Right lobe of liver (tissue), 6 donors: ENCODE results near the gene ANKRD66. TPM values are rescaled to one million over a fixed set of nuclear protein-coding genes. Genes with fewer than 3 reads are reported as not detected.

Experiments used
- ATAC-seq, 4 donors: fragments of 200-7000 bp; cut with Tn5 transposase; one replicate each; pipeline ENCODE4 v1.9.1; 2020; ENCODE audit warnings: mild to moderate bottlenecking in 4 of 4, moderate library complexity in 4 of 4
- DNase-seq, 3 donors: peaks; one replicate each; pipeline ENCODE4 v3.0.0-alpha.2; 2020
- H3K27ac ChIP-seq, 3 donors: fragments of 200-600 bp; one replicate each; pipeline ENCODE4 v1.8.0; 2022
- H3K27me3 ChIP-seq, 2 donors: fragments of 200-600 bp; one replicate each; pipeline ENCODE4 v1.8.0; 2022
- H3K36me3 ChIP-seq, 4 donors: fragments of 200-600 bp; sonication (generic) in 1 of 4; one replicate each; pipeline versions ENCODE4 v1.5.1 to v1.8.0; 2017 to 2022; ENCODE audit warnings: control low read depth in 1 of 4
- H3K4me1 ChIP-seq, 4 donors: fragments of 200-600 bp; sonication (generic) in 1 of 4; one replicate each; pipeline versions ENCODE4 v1.5.1 to v1.8.0; 2017 to 2022; ENCODE audit warnings: control low read depth in 1 of 4
- H3K4me3 ChIP-seq, 3 donors: fragments of 200-600 bp; one replicate each; pipeline ENCODE4 v1.8.0; 2022
- H3K9me3 ChIP-seq, 4 donors: fragments of 200-600 bp; sonication (generic) in 1 of 4; one replicate each; pipeline versions ENCODE4 v1.5.1 to v1.8.0; 2017 to 2022; ENCODE audit warnings: control low read depth in 1 of 4
- CTCF ChIP-seq, 4 donors: fragments of 200-600 bp in 3 of 4; fragments of 450-650 bp in 1 of 4; IDR thresholded peaks; one replicate each; pipeline versions ENCODE4 v1.5.1 to v1.8.0; 2016 to 2022; ENCODE audit warnings: antibody characterized with exemption in 4 of 4, mild to moderate bottlenecking in 2 of 4
- POLR2A ChIP-seq: fragments of 450-650 bp; IDR thresholded peaks from one replicate; pipeline ENCODE4 v1.6.1; 2017; ENCODE audit warnings: antibody characterized with exemption, mild to moderate bottlenecking
- WGBS: methylation state at CpG from one replicate; pipeline ENCODE4 v1.1.6; 2018; ENCODE audit warnings: low coverage, low lambda C conversion rate; ENCODE audit not compliant: insufficient coverage; ENCODE audit errors: missing lambda C conversion rate; 5-methylcytosine and 5-hydroxymethylcytosine counted together
- intact Hi-C, 2 donors: fragments of 100-400 bp; cut with DNase I; formaldehyde crosslinking; loops; one replicate each; pipeline versions ENCODE4 v1.11.2 to v1.14.1; 2022
- total RNA-seq, 6 experiments: library from RNA; depleted of rRNA in 2 of 6; stranded (reverse); fragments of >200 nt in 2 of 6; fragmentation: NEBNext Ultra II Directional in 3 of 6; extraction: Animal tissue kit (Norgen Biotek cat#: 25700) in 3 of 6; gene quantifications; one replicate each; pipeline versions ENCODE4 v1.1.0 to v1.2.4, GENCODE V29; 2016 to 2023
- donor health status: DM: no; HTN: yes; CAD: no.
- donor health status: DM: no; HTN: no; CAD: no.
- donor health status: DM: no; HTN: no; CAD: no.
- donor health status: DM: no; HTN: yes; CAD: no.
- donor health status: DM: no; HTN: yes; CAD: no.

ANKRD66 gene
- total RNA-seq, 6 experiments from 2014 or later, result not detected

- H3K27me3 ChIP-seq, result no peaks in the 10 kb centered on the region
- intact Hi-C loops, result no loop called here
- no peak overlapping the region for H3K4me3 ChIP-seq
- ATAC-seq, result peak in 1 of 4 donors; percentile 41
- DNase-seq, result no peak
- no peaks in the 10 kb centered on the region for H3K4me1 ChIP-seq
- H3K27ac ChIP-seq, result no peak overlapping the region
- no peak for TF ChIP-seq CTCF (IDR thresholded peaks at IDR 0.05)
- TF ChIP-seq POLR2A, result no peak
- no peaks in the 10 kb centered on the region for H3K36me3 ChIP-seq
- no peaks in the 10 kb centered on the region for H3K9me3 ChIP-seq
These were observed 31.6 kb upstream of the ANKRD66 start for GRCh38 chr6:46715141-46715540.

- ATAC-seq, result peak in 1 of 4 donors; percentile 87
- H3K36me3 ChIP-seq, result no peaks in the 10 kb centered on the region
- WGBS, result 60% methylated on average over 1 of the region's 1 CpG
- no peaks in the 10 kb centered on the region for H3K4me1 ChIP-seq
- no peaks in the 10 kb centered on the region for H3K27me3 ChIP-seq
- H3K27ac ChIP-seq, result no peak overlapping the region
- no peak overlapping the region for H3K4me3 ChIP-seq
- no peak for DNase-seq
- TF ChIP-seq CTCF (IDR thresholded peaks at IDR 0.05), result no peak
- TF ChIP-seq POLR2A, result no peak
- no peaks in the 10 kb centered on the region for H3K9me3 ChIP-seq
- intact Hi-C loops, result no loop called here
These were observed 27.6 kb upstream of the ANKRD66 start for GRCh38 chr6:46719099-46719498.

GRCh38 chr6:46720401-46720800 lies 26.3 kb upstream of the ANKRD66 start:
- no peaks in the 10 kb centered on the region for H3K9me3 ChIP-seq
- H3K36me3 ChIP-seq, result no peaks in the 10 kb centered on the region
- H3K27ac ChIP-seq, result no peak overlapping the region
- 63% methylated on average over 1 of the region's 1 CpG for WGBS
- DNase-seq, result no peak
- intact Hi-C loops, result no loop called here
- no peak overlapping the region for H3K4me3 ChIP-seq
- no peak for ATAC-seq
- TF ChIP-seq CTCF (IDR thresholded peaks at IDR 0.05) (no peak), POLR2A (no peak)
- H3K4me1 ChIP-seq, result no peaks in the 10 kb centered on the region
- no peaks in the 10 kb centered on the region for H3K27me3 ChIP-seq

DNA sequence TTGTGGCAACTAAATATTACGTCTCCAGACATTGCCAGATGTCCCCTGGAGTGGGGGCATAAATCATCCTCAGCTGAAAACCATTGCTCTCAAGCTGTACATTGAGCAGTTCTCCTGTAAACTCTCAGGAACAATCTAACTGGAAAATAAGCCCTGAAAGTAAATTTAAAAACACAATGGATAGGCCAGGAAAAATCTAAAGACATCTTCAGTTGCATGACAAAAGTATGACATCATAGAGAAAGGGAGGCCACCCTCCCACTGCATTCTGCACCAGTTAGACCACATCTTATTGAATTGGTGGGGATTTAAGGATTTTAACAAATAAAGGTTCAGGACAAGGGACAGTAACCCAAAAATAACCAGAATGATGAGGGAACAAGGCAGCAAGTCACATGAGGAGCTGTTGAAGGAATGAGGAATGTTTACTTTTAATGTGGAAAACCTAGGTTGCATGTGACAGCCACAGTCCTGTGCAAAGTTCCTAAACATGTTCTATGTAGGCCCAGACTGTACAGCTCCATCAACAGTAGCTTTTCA lies 16.9 kb upstream of the ANKRD66 start:
- no peak overlapping the region for H3K4me3 ChIP-seq
- H3K4me1 ChIP-seq, result peaks cover 0 to under 1% (median 0%) of the 10 kb centered on the region in 4 donors
- H3K9me3 ChIP-seq, result no peaks in the 10 kb centered on the region
- no peak for TF ChIP-seq POLR2A
- TF ChIP-seq CTCF (IDR thresholded peaks at IDR 0.05), result no peak
- intact Hi-C loops, result no loop called here
- no peak overlapping the region for H3K27ac ChIP-seq
- H3K36me3 ChIP-seq, result no peaks in the 10 kb centered on the region
- no peak for ATAC-seq
- no peak for DNase-seq
- 50% methylated on average over 1 of the region's 1 CpG for WGBS
- no peaks in the 10 kb centered on the region for H3K27me3 ChIP-seq
